Measurements from ENCODE around the gene ITPA.

GRCh38 chr20:3239867-3240775 is 30.8 kb downstream of the ITPA start:
- TF ChIP-seq CTCF (IDR thresholded peaks at IDR 0.05): no peak
- TF ChIP-seq POLR2A (IDR thresholded peaks at IDR 0.05): no peak
